Measurements from ENCODE around the gene TRIM40.

DNA sequence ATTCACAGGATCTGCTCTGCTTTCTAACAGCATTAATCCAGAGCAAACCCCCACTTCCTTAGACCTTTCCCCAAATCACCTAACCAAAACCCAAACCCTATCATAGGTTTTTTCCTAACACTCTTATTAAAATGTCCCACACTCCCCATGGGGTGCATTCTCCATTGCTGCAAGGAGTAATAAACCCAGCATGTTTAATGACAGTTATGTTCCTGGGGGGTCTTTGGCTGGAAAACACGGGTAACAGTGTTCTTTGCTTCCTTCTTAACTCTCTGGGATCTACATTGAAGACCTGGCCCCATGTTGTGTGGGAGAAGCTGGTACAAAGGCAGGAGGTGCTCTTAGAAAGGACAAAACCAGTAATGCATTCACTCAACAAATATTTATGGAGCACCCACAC is 39.1 kb upstream of the TRIM40 start:
- TF ChIP-seq POLR2AphosphoS5 (IDR thresholded peaks at IDR 0.05; ENCODE audit: borderline replicate concordance, low read depth, low read length) (no peak), EZH2 (IDR thresholded peaks at IDR 0.05) (no peak)

Data from SK-N-MC (cell line).